TTC549 (cell line): ENCODE results near the gene FBLN1.

Experiments used
- FAIRE-seq: peaks from 2 replicates; lab custom pipeline; 2012; peaks lifted over from hg19 to GRCh38; lab: Jason Lieb, UNC

Gene FBLN1

GRCh38 chr22:45504373-45505341 lies 2.0 kb downstream of the FBLN1 start:
- FAIRE-seq: no peak

- FAIRE-seq: no peak
Measured at GRCh38 chr22:45505991-45506747, 3.5 kb downstream of the FBLN1 start.

DNA sequence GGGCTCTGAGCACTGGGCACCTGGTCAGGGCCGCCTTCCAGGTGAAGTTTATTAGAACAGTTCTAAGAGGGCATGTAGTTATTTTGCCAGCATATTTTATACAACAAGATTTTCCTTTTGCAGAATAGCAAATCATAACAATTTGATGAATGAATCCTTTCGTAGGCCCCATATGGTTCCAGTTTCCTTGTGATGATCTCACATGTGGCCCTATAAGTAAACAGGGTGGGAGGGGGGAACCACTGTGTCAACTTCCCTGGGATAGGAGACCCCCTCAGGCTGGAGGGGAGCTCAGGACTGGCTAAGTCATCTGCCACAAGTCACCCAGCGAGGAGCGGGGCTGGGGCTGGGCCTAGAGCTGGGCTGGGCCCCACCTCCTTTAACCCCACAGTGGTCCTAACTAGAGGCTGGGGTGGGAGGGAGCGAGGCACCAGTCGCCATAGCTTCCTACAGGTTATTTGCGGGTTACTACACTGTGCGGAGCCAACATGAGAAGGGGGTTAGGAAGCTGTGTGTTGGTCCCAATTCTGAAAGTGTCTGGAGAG lies 4.2 kb downstream of the FBLN1 start:
- FAIRE-seq: no peak

DNA sequence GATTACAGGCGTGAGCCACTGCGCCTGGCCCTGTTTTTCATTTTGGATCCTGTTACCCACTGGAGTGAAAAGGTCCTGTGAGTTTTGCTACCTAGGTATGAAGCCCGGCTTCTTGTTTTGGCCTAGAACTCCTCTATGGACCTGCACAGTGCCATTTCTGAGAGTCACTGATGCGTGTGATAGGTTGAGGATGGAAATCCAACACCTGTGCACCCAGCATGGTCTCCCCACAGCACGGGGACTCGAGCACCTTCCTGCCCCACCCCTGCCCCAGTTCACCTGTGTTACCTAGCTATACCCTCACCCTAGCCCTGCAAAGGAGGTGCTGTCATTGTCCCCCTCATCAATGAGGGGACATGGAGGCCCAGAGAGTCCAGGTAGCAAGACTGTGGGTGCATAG lies 5.1 kb downstream of the FBLN1 start:
- FAIRE-seq: no peak

DNA sequence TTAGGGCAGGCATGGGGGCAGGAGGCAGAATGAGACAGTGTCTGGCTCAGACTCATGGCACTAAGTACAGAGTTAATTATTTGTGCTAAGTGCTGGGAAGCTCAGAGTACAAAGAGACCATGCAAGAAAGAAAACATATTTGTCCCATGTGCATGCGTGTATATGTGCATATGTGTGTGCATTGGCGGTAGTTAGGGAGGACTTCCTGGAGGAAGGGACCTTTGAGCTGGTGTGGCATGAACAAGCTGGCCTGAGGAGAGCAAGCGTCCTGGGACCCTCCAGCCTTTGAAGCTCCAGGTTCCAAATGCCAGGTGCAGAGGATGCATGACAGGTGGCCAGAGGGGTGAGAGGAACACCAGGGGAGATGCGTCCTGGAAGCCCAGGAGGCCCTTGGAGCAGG lies 6.1 kb downstream of the FBLN1 start:
- FAIRE-seq: no peak

DNA sequence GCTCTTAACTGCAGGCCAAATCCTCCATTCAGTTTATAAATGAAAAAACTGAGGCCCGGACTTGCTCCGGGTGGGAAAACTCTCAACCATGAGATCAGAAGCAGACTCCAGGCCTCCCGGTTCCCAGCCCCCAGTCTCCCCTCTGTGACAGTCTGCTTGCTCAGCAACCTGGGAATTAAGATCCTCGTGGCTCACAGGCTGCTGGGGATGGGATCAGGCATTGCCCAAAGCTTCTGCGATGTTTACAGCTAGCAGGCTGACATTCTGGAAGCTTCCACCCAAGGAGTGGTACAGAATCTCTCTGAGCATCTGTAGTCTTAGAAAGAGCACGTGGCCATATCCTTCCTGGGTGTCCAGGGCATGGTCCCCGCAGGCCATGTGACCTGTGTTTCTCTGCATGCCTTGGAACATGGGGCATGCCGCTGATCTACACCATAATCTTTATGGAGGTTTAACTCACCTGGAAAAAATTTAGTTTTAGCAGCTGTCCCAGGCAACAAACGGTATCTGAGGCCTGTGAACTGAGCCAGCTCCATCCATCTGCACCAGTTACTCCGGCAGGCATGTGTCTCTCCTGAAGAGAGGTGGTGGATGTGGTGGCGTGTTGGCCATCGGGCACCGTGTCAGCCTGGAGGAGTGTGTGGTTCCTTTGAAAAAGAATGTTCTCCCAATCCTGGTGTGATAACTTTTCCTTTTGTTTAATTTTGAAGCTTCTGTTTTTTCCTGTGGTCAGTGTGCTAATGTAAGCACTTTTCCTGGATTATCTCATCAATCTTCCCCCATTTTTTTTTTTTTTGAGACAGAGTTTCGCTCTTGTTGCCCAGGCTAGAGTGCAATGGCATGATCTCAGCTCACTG lies 7.9 kb downstream of the FBLN1 start:
- no peak for FAIRE-seq

- no peak for FAIRE-seq
Measured at GRCh38 chr22:45511847-45512261, 9.2 kb downstream of the FBLN1 start.

GRCh38 chr22:45512363-45512762 lies 9.7 kb downstream of the FBLN1 start:
- no peak for FAIRE-seq

- no peak for FAIRE-seq
Measured at GRCh38 chr22:45515676-45516075, 13.0 kb downstream of the FBLN1 start.

DNA sequence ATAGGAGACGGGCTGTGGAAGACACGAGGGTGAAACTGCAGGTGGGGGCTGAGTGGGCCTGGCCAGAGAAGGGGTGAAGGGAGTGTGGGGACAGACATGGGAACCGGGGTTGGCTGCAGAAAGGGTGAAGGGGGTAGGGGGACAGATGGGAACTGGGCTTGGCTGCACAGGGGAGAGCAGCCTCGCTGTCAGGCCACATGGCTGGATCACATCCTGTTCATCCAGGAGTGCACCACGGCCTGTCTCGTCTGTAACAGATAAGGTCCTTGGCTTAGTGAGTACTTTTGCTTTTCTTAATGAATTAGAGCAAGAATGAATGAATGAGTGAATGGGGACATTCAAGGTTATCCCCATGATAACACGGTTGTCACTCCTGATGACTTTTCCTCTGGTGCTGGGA lies 13.5 kb downstream of the FBLN1 start:
- FAIRE-seq: no peak

GRCh38 chr22:45516923-45517675 lies 14.4 kb downstream of the FBLN1 start:
- no peak for FAIRE-seq

- no peak for FAIRE-seq
Measured at GRCh38 chr22:45518136-45518535, 15.5 kb downstream of the FBLN1 start.

DNA sequence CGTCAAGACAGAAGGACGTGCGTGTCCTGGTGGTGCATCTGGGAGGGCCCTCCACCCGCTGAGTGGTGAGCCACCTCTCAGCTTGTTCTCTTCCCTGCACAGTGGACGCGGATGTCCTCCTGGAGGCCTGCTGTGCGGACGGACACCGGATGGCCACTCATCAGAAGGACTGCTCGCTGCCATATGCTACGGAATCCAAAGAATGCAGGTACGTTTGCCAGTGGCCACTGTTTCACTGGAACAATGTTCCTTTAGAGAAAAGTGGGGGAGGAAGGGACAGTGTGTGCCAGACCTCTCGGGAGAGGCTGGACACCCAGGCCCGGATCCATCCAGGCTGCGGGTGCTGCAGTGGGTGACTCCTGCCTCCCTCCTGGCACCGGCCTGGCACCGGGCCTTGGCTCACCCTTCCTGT lies 15.9 kb downstream of the FBLN1 start:
- FAIRE-seq: no peak

DNA sequence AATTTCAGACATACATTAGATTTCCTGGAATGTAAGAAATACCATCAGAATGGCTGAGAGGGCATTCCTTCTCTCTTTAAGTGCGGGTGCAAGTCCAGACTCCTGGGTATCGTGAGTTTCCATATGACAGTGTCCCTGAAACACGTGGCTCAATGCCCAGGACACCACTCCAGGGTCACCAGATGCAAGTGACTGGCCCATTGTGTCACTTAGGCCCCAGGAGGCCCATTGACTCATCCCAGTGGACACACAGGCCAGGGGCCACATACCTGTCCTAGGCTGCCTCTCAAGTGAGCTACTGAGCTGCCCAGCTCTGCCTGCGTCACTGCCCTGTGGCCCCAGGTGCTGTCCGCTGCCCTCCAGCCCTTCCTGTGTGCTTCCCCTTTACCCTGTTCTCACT lies 18.5 kb downstream of the FBLN1 start:
- FAIRE-seq: no peak

DNA sequence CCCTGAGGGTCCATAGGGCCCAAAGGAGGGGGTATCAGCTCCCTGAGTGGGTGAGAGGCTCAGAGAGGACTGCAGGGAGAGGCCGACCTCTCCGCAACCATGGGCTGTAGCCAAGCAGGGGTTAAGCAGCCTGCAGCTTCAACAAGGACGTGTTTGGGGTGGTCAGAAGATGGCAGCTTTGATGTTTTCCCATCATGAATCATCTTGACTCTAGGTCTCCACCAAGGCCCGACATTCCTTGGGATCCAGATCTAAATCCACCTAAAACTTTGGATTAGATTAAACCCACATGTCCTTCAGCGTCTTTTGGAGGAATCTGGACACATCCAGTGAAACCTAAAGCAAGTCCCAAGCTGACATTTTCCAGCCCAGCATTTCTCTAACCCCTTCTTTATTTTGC lies 19.8 kb downstream of the FBLN1 start:
- FAIRE-seq: no peak

DNA sequence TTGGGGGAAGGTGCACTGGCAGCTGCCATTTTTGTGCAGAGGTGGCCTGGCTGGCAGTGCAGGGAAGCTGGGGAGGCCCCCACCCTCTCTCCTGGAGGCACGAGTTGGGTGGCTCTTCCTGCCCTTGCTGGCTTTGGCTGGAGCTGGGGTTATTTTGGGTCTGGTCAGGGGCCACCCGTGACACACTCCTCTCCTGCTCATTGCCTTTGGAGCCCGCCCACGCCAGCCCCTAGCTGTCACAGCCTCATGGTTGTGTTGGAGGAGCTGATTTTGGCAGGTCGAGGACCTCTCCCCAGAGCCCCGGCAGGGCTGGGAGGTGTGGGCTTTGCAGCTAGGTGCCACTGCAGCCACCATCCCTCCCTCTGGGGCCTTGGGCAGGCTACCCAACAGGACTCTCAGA lies 21.5 kb downstream of the FBLN1 start:
- no peak for FAIRE-seq

DNA sequence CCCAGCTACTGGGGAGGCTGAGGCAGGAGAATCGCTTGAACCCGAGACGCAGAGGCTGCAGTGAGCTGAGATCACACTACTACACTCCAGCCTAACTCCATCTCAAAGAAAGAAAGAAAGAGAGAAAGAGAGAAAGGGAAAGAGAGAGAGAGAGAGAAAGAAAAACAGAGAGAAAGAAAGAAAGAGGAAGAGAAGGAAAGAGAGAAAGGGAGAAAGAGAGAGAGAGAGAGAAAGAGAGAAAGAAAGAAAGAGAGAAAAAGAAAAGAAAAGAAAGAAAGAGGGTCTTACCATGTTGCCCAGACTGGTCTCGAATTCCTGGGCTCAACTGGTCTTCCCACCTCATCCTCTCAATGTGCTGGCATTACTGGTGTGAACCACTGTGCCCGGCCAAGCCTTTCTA lies 22.3 kb downstream of the FBLN1 start:
- FAIRE-seq: no peak

DNA sequence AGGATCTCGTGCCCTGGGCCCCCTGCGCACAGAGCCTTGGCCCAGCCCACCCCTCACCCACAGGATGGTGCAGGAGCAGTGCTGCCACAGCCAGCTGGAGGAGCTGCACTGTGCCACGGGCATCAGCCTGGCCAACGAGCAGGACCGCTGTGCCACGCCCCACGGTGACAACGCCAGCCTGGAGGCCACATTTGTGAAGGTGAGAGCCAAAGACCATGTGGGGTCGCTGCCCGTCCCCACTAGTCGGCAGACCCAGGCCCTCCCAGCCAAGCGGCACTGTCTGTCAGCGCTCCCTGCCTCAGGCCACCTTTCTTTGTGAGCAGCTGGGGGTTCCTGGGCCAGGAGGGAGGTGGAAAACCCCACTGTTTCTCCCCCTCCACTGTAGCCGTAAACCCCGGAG lies 22.8 kb downstream of the FBLN1 start:
- no peak for FAIRE-seq

- FAIRE-seq: no peak
Measured at GRCh38 chr22:45526281-45526680, 23.6 kb downstream of the FBLN1 start.

- no peak for FAIRE-seq
Measured at GRCh38 chr22:45526768-45527360, 24.2 kb downstream of the FBLN1 start.

DNA sequence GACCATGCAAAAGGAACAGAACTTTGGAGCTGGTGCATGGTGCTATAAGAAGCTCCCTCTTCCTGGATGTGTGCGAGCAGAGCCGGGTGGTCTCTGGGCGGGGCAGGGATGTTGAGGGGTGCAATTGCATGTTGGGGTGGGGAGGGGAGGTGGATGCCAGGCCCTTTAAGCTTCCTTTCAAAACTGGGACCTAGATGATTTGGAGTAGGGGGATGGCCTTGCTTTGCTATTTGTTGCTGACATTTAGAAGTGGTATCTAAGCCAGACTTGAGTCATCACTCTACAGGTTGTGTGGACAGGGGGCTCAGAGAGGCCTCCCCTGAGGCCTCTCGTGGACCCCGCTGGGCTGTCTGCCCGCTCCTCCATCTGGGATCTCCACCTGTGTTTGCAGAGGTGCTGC lies 24.8 kb downstream of the FBLN1 start:
- FAIRE-seq: no peak
